ENCODE data around the gene CEP55.
"Not testable (repeated sequence)": the region's sequence is repeated elsewhere in the genome, so short reads cannot be mapped to it uniquely, and the experiment has no call there.

CEP55 gene

DNA sequence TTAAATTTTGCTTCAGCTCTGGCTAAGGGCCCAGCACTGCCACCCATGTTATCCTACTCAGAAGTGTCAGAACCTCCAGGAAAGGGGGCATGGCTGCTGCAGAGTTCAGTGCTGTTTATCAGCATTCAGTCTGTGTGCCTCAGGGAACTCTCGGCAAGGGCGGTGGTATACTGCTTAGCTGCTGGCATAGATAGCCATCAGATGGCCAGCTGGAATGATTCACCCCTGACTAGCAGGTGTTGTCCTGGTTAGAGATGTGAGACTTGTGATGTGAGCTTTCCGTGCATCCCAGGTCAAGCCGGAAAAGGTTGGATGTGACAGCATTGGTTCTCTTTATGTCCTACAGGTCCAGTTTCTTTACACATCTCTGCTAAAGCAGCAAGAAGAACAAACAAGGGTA, 22.1 kb downstream of the CEP55 start:
- POLR2A ChIA-PET (ENCODE audit: low non-redundant PET), result no interaction called here
- no peak overlapping the region for H3K27ac ChIP-seq
- TF ChIP-seq, protein P1, sequence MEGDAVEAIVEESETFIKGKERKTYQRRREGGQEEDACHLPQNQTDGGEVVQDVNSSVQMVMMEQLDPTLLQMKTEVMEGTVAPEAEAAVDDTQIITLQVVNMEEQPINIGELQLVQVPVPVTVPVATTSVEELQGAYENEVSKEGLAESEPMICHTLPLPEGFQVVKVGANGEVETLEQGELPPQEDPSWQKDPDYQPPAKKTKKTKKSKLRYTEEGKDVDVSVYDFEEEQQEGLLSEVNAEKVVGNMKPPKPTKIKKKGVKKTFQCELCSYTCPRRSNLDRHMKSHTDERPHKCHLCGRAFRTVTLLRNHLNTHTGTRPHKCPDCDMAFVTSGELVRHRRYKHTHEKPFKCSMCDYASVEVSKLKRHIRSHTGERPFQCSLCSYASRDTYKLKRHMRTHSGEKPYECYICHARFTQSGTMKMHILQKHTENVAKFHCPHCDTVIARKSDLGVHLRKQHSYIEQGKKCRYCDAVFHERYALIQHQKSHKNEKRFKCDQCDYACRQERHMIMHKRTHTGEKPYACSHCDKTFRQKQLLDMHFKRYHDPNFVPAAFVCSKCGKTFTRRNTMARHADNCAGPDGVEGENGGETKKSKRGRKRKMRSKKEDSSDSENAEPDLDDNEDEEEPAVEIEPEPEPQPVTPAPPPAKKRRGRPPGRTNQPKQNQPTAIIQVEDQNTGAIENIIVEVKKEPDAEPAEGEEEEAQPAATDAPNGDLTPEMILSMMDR (conservative IDR thresholded peaks at IDR 0.05; ENCODE audit: low read depth), result no peak
- CTCF ChIA-PET, result interaction anchor here (0.6 kb wide), 1 partner anchor 1122 kb away, joined by 3 read pairs; no protein-coding TSS in a partner anchor
- no peak for DNase-seq (ENCODE audit: low spot score)

DNA sequence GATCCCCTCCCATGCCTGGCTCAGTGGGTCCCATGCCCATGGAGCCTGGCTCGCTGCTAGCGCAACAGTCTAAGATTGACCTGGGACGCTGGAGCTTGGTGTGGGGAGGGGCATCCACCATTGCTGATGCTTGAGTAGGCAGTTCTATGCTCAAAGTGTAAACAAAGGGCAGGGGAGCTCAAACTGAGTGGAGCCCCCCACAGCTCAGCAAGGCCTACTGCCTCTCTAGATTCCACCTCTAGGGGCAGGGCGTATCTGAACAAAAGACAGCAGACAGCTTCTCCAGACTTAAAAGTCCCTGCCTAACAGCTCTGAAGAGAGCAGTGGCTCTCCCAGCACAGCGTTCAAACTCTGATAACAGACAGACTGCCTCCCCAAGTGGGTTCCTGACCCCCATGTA, 38.9 kb downstream of the CEP55 start:
- TF ChIP-seq, protein P1 (conservative IDR thresholded peaks at IDR 0.05; ENCODE audit: low read depth), result no peak
- H3K27ac ChIP-seq, result no peak overlapping the region
- POLR2A ChIA-PET (ENCODE audit: low non-redundant PET), result no interaction called here
- CTCF ChIA-PET, result no interaction called here
- no peak for DNase-seq (ENCODE audit: low spot score)

DNA sequence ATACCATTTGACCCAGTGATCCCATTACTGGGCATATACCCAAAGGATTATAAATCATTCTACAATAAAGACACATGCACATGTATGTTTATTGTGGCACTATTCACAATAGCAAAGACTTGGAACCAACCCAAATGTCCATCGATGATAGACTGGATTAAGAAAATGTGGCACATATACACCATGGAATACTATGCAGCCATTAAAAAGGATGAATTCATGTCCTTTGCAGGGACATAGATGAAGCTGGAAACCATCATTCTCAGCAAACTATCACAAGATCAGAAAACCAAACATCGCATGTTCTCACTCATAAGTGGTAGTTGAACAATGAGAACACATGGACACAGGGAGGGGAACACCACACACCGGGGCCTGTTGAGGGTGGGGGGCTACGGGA, 44.5 kb downstream of the CEP55 start:
- POLR2A ChIA-PET (ENCODE audit: low non-redundant PET); DNase-seq (ENCODE audit: low spot score); CTCF ChIA-PET; H3K27ac ChIP-seq: not testable (repeated sequence)

DNA sequence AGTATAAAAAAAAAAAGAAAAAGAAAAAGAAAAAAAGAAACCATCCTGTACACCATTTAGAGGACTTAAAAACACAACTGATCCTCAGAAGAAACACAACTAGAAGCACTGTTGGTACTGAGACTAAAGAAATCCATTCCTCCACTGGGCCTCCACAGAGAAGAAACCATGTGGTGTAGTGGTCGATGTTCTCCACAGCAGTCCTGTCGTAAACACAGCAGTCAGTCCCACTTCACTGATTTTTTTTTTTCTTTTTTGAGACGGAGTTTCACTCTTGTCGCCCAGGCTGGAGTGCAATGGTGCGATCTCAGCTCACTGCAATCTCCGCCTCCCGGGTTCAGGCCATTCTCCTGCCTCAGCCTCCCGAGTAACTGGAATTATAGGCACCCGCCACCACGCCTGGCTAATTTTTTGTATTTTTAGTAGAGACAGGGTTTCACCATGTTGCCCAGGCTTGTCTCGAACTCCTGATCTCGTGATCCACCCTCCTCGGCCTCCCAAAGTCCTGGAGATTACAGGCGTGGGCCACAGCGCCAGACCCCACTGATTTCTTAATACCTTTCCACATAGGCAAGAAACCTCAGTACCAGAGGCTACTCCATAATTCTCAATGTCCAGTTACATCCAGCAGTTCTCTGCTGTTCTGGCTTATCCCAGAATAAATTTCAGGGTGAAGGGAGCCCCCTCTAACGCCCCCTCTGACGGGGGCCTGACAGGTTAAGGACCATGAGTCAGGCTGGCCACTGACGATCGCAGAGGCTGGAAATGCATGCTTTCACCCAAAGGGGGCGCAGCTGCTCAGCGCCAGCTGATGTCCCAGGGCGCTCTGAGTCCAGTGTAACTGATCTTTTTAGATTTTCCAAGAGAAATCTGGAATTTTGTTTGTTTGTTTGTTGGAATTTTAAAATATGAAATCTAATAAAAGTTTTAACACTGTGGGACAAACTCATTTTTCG, 45.3 kb downstream of the CEP55 start:
- TF ChIP-seq, protein P1 (conservative IDR thresholded peaks at IDR 0.05; ENCODE audit: low read depth), result peak; percentile 46
- ChIA-PET CTCF (interaction anchor here (0.7 kb wide), 3 partner anchors 12 to 1072 kb away, joined by 3 to 4 read pairs (median 3); no protein-coding TSS in a partner anchor), POLR2A (ENCODE audit: low non-redundant PET) (no interaction called here)
- peak; percentile 36 for DNase-seq (ENCODE audit: low spot score)
- no peak overlapping the region for H3K27ac ChIP-seq

DNA sequence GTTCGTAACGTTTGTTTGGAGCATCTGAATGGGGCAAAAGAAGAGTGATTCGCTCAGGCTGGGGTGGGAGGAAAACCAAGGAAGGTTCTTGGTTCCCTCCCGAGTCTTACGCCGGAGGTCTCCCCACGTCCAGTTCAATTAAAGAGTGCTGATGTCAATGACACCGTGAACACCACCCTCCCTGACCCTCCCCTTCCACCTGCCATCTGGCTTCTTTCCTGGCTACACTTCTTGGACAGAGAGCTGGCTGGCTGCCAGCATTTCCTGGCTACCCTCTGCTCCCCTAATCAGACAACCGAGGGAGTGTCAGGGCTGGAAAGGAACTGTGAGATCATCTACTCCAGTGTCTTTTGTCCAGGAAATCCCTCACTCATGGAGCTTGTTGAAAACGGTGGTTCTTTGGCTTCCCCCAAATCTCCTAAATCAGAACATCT, 46.0 kb downstream of the CEP55 start:
- ChIA-PET CTCF (interaction anchor here (0.7 kb wide), 3 partner anchors 12 to 1071 kb away, joined by 3 to 4 read pairs (median 3); no protein-coding TSS in a partner anchor), POLR2A (ENCODE audit: low non-redundant PET) (no interaction called here)
- H3K27ac ChIP-seq, result no peak overlapping the region
- TF ChIP-seq, protein P1 (conservative IDR thresholded peaks at IDR 0.05; ENCODE audit: low read depth), result no peak
- DNase-seq (ENCODE audit: low spot score), result no peak

DNA sequence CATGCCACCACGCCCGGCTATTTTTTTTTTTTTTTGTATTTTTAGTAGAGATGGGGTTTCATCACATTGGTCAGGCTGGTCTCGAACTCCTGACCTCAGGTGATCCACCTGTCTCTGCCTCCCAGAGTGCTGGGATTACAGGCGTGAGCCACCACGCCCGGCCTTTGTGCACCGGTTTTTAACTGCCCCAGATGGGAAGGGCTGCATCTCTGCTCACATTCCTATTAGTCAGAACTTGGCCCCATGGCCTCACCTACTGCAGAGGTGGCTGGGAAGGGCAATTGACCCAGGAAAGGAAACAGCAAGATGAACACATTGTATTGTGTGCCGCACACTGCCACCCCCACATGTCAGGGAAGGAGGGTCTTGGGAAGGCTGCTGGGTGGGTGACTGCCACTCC, 50.6 kb downstream of the CEP55 start:
- H3K27ac ChIP-seq; POLR2A ChIA-PET (ENCODE audit: low non-redundant PET); CTCF ChIA-PET; DNase-seq (ENCODE audit: low spot score): not testable (repeated sequence)

DNA sequence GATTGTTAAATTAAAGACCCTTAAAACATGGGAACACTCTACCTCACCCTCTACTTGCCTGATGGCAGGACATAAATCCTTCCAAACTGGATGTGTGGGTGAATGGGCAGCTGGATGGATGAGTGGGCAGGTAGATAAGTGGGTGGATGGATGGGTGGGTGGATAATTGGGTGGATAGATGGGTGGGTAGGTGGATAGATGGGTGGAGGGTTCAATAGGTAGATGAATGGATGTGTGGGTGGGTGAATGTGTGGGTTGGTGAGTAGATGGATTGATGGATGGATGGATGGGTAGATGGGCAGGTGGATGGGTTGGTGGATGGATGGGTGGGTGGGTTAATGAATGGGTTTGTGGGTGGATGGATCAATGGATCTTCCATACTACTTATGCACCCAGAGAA, 51.1 kb downstream of the CEP55 start:
- no peak for DNase-seq (ENCODE audit: low spot score)
- TF ChIP-seq, protein P1 (conservative IDR thresholded peaks at IDR 0.05; ENCODE audit: low read depth), result no peak
- H3K27ac ChIP-seq, result no peak overlapping the region
- ChIA-PET CTCF (no interaction called here), POLR2A (ENCODE audit: low non-redundant PET) (no interaction called here)
